HG02763 (cell line): Measurements from ENCODE around the gene BATF.
A peak's percentile ranks its signal among the peaks of the same experiment; 100 is the strongest.
"Not testable (repeated sequence)": the region's sequence is repeated elsewhere in the genome, so short reads cannot be mapped to it uniquely, and the experiment has no call there.

Experiments used
- ATAC-seq: cut with Tn5 transposase; IDR thresholded peaks from one replicate; pipeline ENCODE4 v1.9.1; 2021; ENCODE audit warnings: mild to moderate bottlenecking, moderate library complexity; ENCODE audit not compliant: unreplicated experiment

BATF gene, protein sequence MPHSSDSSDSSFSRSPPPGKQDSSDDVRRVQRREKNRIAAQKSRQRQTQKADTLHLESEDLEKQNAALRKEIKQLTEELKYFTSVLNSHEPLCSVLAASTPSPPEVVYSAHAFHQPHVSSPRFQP

DNA sequence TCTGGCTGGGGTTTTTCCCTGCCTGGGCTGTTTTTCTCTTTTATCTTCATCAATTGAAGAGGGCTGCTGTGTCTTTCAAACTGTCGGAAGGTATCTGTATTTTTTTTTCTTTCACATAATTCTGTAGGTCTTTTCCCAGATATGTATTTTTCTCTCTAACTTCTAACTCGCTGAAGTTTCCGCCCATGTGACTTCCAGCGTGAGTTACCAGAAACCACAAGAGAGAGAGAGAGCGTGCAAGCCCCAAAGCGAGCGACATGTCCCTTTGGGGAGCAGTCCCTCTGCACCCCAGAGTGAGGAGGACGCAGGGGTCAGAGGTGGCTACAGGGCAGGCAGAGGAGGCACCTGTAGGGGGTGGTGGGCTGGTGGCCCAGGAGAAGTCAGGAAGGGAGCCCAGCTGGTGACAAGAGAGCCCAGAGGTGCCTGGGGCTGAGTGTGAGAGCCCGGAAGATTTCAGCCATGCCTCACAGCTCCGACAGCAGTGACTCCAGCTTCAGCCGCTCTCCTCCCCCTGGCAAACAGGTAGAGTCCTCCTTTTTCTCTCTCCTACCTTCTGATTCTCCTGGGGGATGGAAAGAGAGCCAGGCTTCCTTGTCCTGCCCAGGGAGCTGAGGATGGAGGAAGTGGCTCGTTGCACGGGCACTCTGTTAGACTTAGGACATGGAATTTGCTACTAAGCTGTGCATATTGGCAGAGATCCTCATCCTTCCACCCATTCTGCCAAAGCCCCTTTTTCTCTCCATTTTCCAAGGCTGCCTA is at the start of gene BATF:
Gene BATF (plus strand): TSS at position 246 of the 759 bp plus-strand sequence. CDS start 214 bp downstream, at position 460.
- ATAC-seq: peak; percentile 55

DNA sequence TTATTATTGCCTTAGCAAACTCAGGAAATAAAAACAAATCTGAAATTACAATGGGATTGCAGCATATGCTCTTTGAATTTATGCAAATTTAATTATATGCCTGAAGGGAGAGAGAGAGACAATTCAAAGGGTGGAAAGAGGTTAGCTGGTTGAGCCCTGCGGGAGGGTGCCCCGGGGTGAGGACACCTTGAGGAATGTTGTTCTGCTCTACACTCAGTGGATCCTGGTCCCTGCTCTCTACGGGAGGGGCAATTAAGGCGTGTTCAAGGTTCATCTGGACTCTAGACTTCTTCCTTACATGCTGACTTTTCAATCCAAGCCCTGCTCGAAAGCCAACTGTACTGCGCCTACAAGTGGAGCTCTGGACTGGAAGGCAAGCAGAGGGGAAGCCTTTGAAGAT is 48.1 kb upstream of the BATF start:
- not testable (repeated sequence) for ATAC-seq

DNA sequence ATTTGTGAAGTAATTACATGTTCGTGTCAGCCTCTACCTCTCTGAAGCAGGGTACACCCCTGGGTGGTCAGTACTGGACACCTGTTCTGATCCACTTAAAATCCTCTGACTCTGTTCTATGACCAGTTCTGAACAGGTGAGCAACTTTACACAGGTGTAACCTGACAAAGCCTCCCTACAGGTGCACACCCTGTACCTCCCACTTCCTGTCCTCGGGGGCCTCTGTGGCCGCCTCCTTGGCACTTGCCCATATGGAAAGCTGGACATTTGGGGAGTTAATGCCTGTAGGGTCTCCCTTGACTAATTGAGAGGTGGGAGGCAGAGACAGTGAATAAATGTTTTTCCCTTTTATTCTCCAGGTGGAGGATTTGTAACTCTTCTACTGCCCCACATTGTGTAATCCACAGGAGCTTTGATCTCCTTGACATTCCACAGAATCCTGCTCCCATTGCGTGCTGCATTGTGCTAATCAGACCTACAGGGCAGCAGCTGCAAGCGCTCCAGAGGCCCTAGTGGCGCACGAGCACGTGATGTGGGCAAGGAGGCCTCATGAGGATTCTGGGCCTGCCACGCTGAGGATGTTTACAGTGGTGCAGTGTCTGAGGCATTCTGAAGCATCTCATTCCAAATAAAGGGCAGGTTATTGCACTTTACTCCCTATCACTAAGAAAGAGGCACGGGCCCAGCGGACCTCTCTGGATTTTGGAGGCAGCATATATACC is 45.8 kb upstream of the BATF start:
- no peak for ATAC-seq

DNA sequence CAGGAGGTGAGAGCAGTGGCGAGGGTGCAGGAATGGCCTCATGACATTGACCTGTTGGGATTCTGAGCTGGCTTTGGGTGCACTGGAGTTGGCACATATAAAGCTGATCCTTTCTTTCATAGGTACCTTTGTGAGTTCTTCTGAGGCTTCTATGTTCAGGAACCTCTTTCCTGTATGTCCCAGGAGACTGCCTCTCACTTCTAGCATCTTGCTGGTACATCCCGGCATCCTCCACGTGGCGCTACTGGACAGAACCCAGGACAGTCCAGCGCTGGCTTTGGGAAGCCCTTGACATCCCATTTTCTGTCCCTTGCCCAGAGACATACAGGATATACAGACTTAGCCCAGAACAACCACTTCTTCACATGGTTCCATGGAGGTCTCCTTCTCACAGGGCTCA is 44.4 kb upstream of the BATF start:
- no peak for ATAC-seq

DNA sequence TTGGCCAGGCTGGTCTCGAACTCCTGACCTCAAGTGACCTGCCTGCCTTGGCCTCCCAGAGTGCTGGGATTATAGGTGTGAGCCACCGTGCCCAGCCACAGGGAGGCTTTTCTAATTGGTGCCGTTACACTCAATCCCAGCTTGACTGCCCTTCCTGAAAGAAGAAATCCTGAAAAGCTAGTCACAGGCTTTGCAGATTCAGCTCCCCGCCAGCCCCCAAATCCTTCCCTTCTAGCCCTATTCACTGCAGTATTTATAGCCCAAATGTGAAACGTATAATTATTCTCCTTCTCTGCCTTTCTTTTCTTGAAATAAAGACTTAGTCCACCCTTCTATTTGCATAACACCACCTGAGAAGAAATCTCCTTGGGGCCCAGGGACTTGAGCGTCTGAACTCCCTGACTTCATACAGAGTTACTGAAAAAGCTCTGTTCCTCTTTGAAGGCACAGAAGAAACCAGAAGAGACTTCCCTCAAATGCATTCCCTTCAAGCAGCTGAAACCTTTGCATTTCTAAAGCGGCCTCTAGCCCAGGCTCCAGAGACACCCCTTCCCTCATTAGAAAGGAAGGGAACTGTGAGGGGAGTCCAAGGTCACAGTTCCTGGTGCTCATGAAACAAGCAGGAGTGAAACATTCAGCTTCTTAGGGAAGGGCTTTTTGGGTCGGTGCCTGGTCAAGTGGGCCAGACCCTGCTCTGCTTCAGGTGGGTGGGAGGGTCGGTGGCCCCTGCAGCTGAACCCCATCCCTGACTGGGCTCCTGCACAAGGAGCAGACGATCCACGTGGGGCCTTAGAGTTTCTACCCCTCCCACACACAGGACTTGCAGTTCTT is 42.3 kb upstream of the BATF start:
- peak; percentile 63 for ATAC-seq

DNA sequence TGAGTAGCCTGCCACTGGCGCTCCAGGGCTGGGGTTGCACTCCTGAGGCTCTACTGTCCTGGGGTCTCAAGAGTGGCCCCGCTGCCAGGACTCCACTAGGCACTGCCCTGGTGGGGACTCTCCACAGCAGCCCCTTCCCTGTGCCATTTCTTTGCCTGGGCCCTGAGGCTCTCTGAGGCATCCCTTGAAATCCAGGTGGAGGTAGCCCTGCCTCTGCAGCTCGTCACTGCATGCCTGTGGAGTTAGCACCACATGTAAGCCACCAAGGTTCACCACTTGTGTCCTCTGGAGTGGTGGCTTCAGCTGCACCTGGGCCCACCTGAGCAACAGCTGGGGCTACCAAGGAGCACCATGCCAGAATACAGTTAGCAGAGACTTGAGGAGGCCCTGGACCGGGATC is 39.9 kb upstream of the BATF start:
- no peak for ATAC-seq

DNA sequence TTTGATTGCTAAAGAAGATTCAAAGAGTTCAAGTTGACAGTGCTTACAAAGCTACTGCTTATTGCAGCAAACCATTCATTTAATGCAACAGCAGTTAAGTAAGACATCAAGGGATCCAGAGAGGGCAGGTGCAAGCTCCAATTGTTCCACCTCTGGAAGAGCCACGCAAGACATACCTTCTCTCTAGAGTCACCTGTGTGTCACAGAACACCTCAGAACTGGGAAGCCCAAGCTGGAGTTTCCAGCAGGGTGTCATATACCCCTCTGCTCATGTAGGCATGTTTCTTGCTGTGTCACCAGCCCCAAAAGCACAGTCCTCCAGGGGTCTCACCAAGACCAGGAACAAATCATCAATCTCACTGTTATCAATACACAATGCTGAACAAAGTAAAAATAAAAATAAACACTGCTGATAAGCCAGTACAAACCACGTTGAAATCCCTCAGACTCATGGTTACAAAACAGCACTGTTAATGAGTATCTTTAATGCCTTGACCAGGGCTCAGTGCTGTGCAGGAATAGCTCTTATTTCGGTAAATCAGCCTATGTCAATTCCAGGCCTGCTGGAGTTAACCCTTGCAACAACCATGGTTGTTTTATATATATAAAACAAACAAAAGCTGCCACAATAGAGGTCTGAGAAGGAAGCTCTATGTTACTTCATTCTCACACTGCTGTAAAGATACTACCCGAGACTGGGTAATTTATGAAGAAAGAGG is 37.4 kb upstream of the BATF start:
- ATAC-seq: no peak

GRCh38 chr14:75486318-75486717 is 36.0 kb upstream of the BATF start:
- ATAC-seq: no peak

DNA sequence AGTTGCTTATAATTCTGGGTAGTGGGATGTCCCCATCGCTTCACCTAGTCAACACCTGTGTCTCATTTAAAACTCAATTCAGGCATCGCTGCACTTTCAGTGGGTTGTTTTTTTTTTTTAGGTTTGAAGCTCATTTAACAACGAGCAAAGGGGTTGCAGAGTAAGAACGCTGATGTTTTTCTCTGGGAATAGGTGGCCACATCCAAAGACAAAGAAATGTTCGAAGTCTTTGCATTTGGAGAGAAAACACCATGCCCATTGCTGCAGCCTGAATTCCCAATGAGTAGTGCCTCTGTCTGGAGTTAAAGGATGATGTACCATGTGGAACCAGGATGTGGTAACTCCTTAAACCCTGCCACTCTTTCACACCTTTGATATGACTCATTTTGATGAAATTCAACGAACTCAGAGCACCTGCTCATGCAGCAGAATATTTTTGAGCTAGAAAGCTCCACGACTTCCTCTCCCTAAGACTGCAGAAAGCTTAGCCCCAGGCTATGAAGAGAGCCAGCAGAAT is 35.1 kb upstream of the BATF start:
- peak; percentile 53 for ATAC-seq

- no peak for ATAC-seq
Observed at GRCh38 chr14:75489480-75489837, 32.8 kb upstream of the BATF start.

- no peak for ATAC-seq
Observed at GRCh38 chr14:75491376-75491978, 30.8 kb upstream of the BATF start.

- ATAC-seq: no peak
Observed at GRCh38 chr14:75492832-75493591, 29.3 kb upstream of the BATF start.

GRCh38 chr14:75493592-75494087 is 28.6 kb upstream of the BATF start:
- no peak for ATAC-seq

DNA sequence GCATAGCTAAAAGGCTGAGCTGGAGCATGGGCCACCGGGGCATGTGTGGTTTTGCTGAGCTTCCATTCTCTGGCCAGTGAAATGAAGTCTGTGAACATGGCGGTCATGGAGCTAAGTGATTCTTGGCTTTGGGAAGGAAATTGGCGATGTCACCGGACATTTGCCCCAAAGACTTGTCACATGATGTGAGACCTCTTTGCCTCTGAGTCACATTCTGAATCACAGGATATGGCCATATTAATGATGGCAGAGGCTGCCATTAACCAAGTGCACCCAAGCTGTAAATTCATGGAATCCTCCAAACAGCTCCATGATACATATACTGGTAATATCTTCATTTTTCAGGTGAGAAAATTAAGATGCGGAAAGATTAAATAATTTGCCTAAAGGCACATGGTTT is 27.4 kb upstream of the BATF start:
- no peak for ATAC-seq

- no peak for ATAC-seq
Observed at GRCh38 chr14:75495399-75495798, 26.9 kb upstream of the BATF start.

GRCh38 chr14:75495882-75496281 is 26.4 kb upstream of the BATF start:
- no peak for ATAC-seq

GRCh38 chr14:75496755-75497154 is 25.5 kb upstream of the BATF start:
- ATAC-seq: no peak

- ATAC-seq: peak; percentile 49
Observed at GRCh38 chr14:75497191-75497590, 25.1 kb upstream of the BATF start.

DNA sequence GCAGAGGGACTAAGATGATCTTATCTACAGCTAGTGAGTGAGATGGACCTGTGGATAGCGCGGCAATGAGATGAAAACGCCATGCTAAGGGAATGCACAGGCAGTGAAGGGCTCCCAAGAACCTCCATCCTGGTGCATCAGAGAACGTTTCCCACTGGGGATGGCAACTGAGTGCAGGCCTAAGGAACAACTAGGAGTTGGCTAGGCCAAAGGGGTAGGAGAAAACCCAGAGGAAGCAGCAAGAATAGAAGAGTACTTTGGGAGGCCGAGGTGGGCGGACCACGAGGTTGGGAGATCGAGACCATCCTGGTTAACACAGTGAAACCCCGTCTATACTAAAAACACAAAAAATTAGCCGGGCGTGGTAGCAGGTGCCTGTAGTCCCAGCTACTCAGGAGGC is 24.6 kb upstream of the BATF start:
- no peak for ATAC-seq
